GM19239 (cell line): ENCODE data around the gene KCNMB1.

Experiments
- DNase-seq: peaks from one replicate; pipeline ENCODE4 v3.0.0; 2011; ENCODE audit warnings: low spot score; ENCODE audit not compliant: insufficient read length
- FAIRE-seq: peaks from 2 replicates; lab custom pipeline; 2011; peaks lifted over from hg19 to GRCh38; lab: Jason Lieb, UNC

Gene KCNMB1

GRCh38 chr5:170388818-170389549, at the start of gene KCNMB1:
Gene KCNMB1 (minus strand): TSS chr5:170389367. CDS start chr5:170385447, 3,920 bp downstream.
- FAIRE-seq (no peak), DNase-seq (no peak)

- no peak for FAIRE-seq
- DNase-seq = no peak
Measured at GRCh38 chr5:170438581-170438980, 49.4 kb upstream of the KCNMB1 start.

- FAIRE-seq = no peak
- no peak for DNase-seq
Measured at GRCh38 chr5:170437621-170438375, 48.6 kb upstream of the KCNMB1 start.

DNA sequence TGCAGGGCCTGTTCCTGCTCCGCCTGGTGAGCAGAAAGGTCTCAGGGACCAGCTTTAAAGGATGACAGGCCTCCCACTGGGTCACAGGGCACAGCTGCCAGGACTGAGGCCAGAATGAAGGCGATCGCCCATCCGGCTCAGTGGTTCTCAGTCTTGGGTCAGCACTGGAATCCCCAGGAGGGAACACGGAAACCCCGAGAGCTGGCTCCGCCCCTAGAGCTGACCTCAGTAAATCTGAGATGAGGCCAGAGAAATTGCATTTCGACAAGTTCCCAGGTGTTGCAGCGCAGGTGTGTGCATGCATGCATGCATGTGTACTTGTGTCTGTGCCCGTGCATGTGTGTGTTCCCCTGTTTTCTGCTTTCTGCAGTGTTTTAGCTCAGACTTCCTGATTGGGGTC, 47.2 kb upstream of the KCNMB1 start:
- DNase-seq (no peak), FAIRE-seq (no peak)

GRCh38 chr5:170434966-170435605, 45.9 kb upstream of the KCNMB1 start:
- FAIRE-seq (peak; percentile 82), DNase-seq (peak; percentile 49)

DNA sequence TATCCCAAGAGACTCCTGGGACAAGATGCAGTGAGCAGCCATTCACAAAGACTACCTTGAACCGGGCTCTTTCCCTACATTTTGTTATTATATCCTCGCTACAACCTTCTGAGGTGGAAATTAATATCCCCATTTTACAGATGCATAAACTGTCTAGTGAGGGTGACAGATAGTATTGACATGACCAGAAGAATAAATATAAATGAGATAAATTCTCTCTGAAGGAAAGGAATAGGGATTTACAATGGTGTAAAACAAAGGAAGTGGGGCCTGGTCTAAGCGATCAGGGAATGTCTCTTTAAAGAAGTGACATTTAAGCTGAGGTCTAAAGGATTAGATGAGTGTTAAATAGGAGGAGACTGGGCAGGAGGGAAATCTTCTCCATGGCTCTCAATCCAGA, 43.5 kb upstream of the KCNMB1 start:
- FAIRE-seq = no peak
- DNase-seq = no peak

GRCh38 chr5:170431571-170431970, 42.4 kb upstream of the KCNMB1 start:
- FAIRE-seq (no peak), DNase-seq (no peak)

DNA sequence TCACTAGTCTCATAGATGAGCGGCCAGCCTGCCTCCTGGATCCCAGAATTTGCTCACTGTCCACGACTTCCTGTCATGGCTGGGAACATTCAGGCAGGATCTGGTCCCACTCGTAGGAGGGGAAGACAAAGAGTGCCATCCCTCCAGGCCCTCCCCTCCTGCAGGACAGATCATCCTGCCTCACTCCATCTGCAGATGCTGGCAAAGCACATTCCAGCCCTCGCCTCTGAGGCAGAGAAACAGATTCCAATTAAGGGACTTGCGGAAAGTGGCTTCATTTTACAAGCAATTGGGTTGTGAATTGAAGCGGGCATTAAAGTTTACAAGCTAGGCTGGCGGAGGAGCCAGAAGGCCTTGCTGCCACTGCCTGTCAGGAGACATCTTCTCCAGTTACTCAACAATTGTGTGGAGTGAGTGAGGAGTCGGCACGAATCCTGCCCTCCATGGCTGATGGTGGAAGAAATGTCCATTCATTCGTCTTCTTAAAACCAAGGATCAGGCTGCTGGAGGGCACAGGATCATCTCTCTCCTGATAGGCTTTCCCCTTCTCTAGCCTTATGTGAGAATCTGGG, 41.8 kb upstream of the KCNMB1 start:
- FAIRE-seq (no peak), DNase-seq (no peak)

DNA sequence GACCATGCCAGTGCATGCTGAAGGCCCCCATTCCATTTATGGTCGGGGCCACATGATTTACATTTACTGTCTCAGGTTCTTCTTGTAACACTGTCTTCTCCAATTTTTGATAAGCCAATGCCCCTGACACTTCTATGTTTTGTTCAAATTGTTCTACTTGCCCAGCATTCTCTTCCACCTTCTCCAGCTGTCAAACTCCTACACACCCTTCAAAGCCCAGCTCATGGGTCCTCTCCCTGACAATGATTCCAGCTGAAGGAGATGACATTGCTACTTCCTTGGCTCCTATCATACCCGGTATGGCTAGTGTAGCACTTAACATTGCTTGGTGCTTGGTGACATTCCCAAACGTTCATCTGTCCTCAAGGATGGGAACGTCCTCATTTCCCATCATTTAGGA, 41.1 kb upstream of the KCNMB1 start:
- no peak for FAIRE-seq
- no peak for DNase-seq

DNA sequence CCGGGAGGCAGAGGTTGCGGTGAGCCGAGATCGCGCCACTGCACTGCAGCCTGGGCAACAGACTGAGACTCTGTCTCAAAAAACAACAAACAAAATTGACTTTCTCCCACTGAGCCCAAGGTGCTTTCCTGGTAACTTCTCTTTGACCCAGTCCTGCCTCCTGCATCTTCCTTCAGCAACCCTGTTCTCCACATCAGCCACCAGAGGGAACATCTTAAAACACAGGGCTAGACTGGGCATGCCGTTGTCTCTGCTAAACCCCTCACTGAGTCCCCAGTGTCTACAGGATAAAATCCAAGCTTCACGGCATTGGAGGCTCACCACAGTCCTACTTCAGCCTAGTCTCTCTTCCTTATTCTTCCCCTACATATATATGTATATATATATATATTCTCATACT, 39.8 kb upstream of the KCNMB1 start:
- FAIRE-seq (no peak), DNase-seq (no peak)

DNA sequence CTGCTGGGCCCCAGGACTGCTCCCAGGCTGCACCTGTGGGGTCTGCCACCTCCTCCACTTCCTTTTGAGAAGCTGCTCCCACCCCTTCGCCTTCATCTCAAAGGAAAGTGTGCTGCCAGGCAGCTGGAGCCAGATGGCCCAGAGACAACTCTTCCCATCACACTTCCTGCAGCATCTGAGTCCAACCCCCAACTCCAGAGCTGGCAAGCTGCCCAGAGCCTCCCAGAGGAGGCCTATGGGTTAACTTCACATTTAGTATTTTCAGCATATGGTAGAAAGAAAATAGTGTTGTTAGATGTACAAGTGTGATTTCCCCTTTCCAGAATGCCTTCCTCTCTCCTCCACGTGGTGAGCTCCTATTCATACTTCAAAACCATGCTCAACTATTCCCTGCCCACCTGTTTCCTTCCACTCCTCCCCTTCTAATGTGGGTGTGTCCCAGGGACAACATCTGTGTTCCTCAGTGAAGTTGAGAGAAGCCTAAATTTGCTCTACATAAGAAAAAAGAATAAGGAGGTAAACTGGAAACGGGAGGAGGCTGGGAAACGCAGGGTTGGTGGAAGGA, 38.6 kb upstream of the KCNMB1 start:
- FAIRE-seq (no peak), DNase-seq (no peak)

- no peak for DNase-seq
- FAIRE-seq = no peak
Measured at GRCh38 chr5:170426786-170427185, 37.6 kb upstream of the KCNMB1 start.

- FAIRE-seq = no peak
Measured at GRCh38 chr5:170426149-170426767, 37.1 kb upstream of the KCNMB1 start.

DNA sequence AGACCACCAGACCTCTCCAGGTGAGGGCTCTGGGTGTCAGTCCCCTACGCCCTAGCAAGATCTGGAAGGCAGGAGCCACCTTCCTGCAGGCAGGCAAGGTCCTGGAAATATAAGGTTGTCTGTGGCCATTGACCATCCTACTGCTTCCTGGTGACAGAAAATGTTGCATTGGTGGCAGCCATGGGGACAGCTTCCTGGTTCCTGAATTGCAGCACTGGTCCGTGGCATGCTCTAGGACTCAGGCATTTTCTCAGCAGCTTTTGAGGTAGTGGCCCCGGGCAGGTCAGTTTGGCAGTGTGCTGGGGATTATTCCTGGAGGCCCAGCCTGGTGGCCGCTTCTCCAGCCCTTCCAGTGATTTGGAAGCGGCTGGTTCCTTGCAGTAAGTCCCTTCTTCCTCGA, 36.6 kb upstream of the KCNMB1 start:
- no peak for FAIRE-seq
- DNase-seq = no peak

More at GRCh38 chr5:170426149-170426767, 37.1 kb upstream of the KCNMB1 start:
- DNase-seq = no peak

GRCh38 chr5:170424629-170425028, 35.5 kb upstream of the KCNMB1 start:
- FAIRE-seq (no peak), DNase-seq (no peak)

GRCh38 chr5:170423692-170424091, 34.5 kb upstream of the KCNMB1 start:
- DNase-seq = no peak
- no peak for FAIRE-seq

DNA sequence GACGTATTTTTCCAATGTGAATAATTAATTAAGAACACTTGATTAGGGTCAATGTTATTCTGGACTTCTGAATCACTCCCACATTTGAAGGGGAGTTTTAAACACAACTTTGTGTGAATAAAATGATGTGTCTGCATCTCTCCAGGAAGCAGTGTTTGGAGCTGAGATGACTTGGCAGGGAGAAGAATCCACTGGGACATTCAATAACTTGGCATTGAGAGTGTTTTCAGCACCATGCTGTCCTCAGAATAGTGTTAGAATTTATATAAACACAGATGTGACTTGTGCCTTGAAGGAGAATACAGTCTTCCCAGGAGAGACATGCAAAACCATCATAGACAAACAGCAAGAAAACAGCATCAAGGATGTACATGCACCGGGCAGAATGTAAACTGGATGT, 32.7 kb upstream of the KCNMB1 start:
- FAIRE-seq (no peak), DNase-seq (no peak)

GRCh38 chr5:170420806-170421412, 31.7 kb upstream of the KCNMB1 start:
- peak; percentile 94 for FAIRE-seq

GRCh38 chr5:170419643-170420042, 30.5 kb upstream of the KCNMB1 start:
- FAIRE-seq (no peak), DNase-seq (no peak)

More at GRCh38 chr5:170420806-170421412, 31.7 kb upstream of the KCNMB1 start:
- DNase-seq = peak; percentile 62

DNA sequence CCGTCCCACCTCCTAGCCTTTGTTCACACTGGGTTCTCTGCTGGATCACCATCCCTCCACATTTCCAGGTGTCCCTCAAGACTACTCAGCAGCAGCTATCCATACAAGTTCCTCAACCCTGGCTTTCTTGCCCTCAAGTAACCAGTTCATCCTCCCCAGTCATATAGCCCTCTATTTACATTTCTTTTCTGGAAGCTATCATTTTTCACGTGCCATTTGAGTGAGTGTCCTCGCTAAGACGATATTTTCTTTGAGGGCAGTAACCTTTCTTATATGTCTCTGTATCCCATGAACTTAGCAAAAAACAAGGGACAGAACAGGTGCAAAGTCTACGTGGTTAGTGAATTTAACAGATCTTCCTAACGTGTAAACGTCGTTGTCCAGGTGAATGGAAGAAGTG, 29.6 kb upstream of the KCNMB1 start:
- FAIRE-seq (no peak), DNase-seq (no peak)
